Measurements from ENCODE around the gene UBE2E2. TPM values are rescaled to one million over a fixed set of nuclear protein-coding genes. Genes with fewer than 3 reads are reported as not detected.
"Not testable (repeated sequence)": the region's sequence is repeated elsewhere in the genome, so short reads cannot be mapped to it uniquely, and the experiment has no call there.

The UBE2E2 gene
- polyA plus RNA-seq, 2 donors: 16.6 to 21.0 TPM

GRCh38 chr3:23166845-23167244, 36.3 kb upstream of the UBE2E2 start:
- 92 to 98% methylated on average over 1 of the region's 1 CpG for WGBS, 2 donors
- Histone ChIP-seq H3K27me3 (ENCODE audit: control insufficient read depth in 1 of 2, insufficient read depth in 2 of 2, low read length in 2 of 2) (no peaks in the 10 kb centered on the region), H3K36me3 (ENCODE audit: control insufficient read depth in 2 of 2, insufficient read depth in 2 of 2, low read length in 1 of 2) (no peaks in the 10 kb centered on the region), H3K27ac (ENCODE audit: low read depth in 2 of 2, low read length in 1 of 2) (no peak overlapping the region), H3K4me1 (ENCODE audit: control insufficient read depth in 2 of 2, insufficient read depth in 2 of 2, low read length in 1 of 2) (no peaks in the 10 kb centered on the region), H3K4me3 (ENCODE audit: low read depth in 1 of 2, low read length in 2 of 2) (no peak overlapping the region), H3K9me3 (ENCODE audit: control insufficient read depth in 2 of 2, insufficient read depth in 1 of 2, low read depth in 1 of 2, low read length in 1 of 2) (no peaks in the 10 kb centered on the region)

GRCh38 chr3:23169551-23169950, 33.6 kb upstream of the UBE2E2 start:
- Histone ChIP-seq H3K4me1 (ENCODE audit: control insufficient read depth in 2 of 2, insufficient read depth in 2 of 2, low read length in 1 of 2) (no peaks in the 10 kb centered on the region), H3K9me3 (ENCODE audit: control insufficient read depth in 2 of 2, insufficient read depth in 1 of 2, low read depth in 1 of 2, low read length in 1 of 2) (no peaks in the 10 kb centered on the region), H3K4me3 (ENCODE audit: low read depth in 1 of 2, low read length in 2 of 2) (no peak overlapping the region), H3K36me3 (ENCODE audit: control insufficient read depth in 2 of 2, insufficient read depth in 2 of 2, low read length in 1 of 2) (no peaks in the 10 kb centered on the region), H3K27me3 (ENCODE audit: control insufficient read depth in 1 of 2, insufficient read depth in 2 of 2, low read length in 2 of 2) (no peaks in the 10 kb centered on the region), H3K27ac (ENCODE audit: low read depth in 2 of 2, low read length in 1 of 2) (no peak overlapping the region)
- WGBS, 2 donors: 82 to 83% methylated on average over 5 of the region's 5 CpGs

GRCh38 chr3:23170291-23170690, 32.8 kb upstream of the UBE2E2 start:
- H3K4me3 ChIP-seq (ENCODE audit: low read depth in 1 of 2, low read length in 2 of 2): no peak overlapping the region
- WGBS, 2 donors: 80 to 84% methylated on average over 2 of the region's 2 CpGs
- H3K36me3 ChIP-seq (ENCODE audit: control insufficient read depth in 2 of 2, insufficient read depth in 2 of 2, low read length in 1 of 2): no peaks in the 10 kb centered on the region
- H3K9me3 ChIP-seq (ENCODE audit: control insufficient read depth in 2 of 2, insufficient read depth in 1 of 2, low read depth in 1 of 2, low read length in 1 of 2): no peaks in the 10 kb centered on the region
- H3K4me1 ChIP-seq (ENCODE audit: control insufficient read depth in 2 of 2, insufficient read depth in 2 of 2, low read length in 1 of 2): no peaks in the 10 kb centered on the region
- no peaks in the 10 kb centered on the region for H3K27me3 ChIP-seq (ENCODE audit: control insufficient read depth in 1 of 2, insufficient read depth in 2 of 2, low read length in 2 of 2)
- H3K27ac ChIP-seq (ENCODE audit: low read depth in 2 of 2, low read length in 1 of 2): no peak overlapping the region

GRCh38 chr3:23172059-23172458, 31.1 kb upstream of the UBE2E2 start:
- H3K36me3 ChIP-seq (ENCODE audit: control insufficient read depth in 2 of 2, insufficient read depth in 2 of 2, low read length in 1 of 2): no peaks in the 10 kb centered on the region
- no peak overlapping the region for H3K27ac ChIP-seq (ENCODE audit: low read depth in 2 of 2, low read length in 1 of 2)
- H3K4me1 ChIP-seq (ENCODE audit: control insufficient read depth in 2 of 2, insufficient read depth in 2 of 2, low read length in 1 of 2): no peaks in the 10 kb centered on the region
- H3K9me3 ChIP-seq (ENCODE audit: control insufficient read depth in 2 of 2, insufficient read depth in 1 of 2, low read depth in 1 of 2, low read length in 1 of 2): no peaks in the 10 kb centered on the region
- H3K27me3 ChIP-seq (ENCODE audit: control insufficient read depth in 1 of 2, insufficient read depth in 2 of 2, low read length in 2 of 2): no peaks in the 10 kb centered on the region
- H3K4me3 ChIP-seq (ENCODE audit: low read depth in 1 of 2, low read length in 2 of 2): no peak overlapping the region
- 72 to 85% methylated on average over 2 of the region's 2 CpGs for WGBS, 2 donors

GRCh38 chr3:23174426-23175039, 28.6 kb upstream of the UBE2E2 start:
- Histone ChIP-seq H3K9me3 (ENCODE audit: control insufficient read depth in 2 of 2, insufficient read depth in 1 of 2, low read depth in 1 of 2, low read length in 1 of 2) (no peaks in the 10 kb centered on the region), H3K36me3 (ENCODE audit: control insufficient read depth in 2 of 2, insufficient read depth in 2 of 2, low read length in 1 of 2) (no peaks in the 10 kb centered on the region), H3K27me3 (ENCODE audit: control insufficient read depth in 1 of 2, insufficient read depth in 2 of 2, low read length in 2 of 2) (no peaks in the 10 kb centered on the region), H3K4me1 (ENCODE audit: control insufficient read depth in 2 of 2, insufficient read depth in 2 of 2, low read length in 1 of 2) (no peaks in the 10 kb centered on the region), H3K27ac (ENCODE audit: low read depth in 2 of 2, low read length in 1 of 2) (no peak overlapping the region), H3K4me3 (ENCODE audit: low read depth in 1 of 2, low read length in 2 of 2) (no peak overlapping the region)
- WGBS, 2 donors: 60 to 66% methylated on average over 3 of the region's 3 CpGs

- no peaks in the 10 kb centered on the region for H3K36me3 ChIP-seq (ENCODE audit: control insufficient read depth in 2 of 2, insufficient read depth in 2 of 2, low read length in 1 of 2)
- no peak overlapping the region for H3K4me3 ChIP-seq (ENCODE audit: low read depth in 1 of 2, low read length in 2 of 2)
- WGBS, 2 donors: 61 to 70% methylated on average over 2 of the region's 2 CpGs
- H3K27me3 ChIP-seq (ENCODE audit: control insufficient read depth in 1 of 2, insufficient read depth in 2 of 2, low read length in 2 of 2): no peaks in the 10 kb centered on the region
- no peaks in the 10 kb centered on the region for H3K9me3 ChIP-seq (ENCODE audit: control insufficient read depth in 2 of 2, insufficient read depth in 1 of 2, low read depth in 1 of 2, low read length in 1 of 2)
- H3K27ac ChIP-seq (ENCODE audit: low read depth in 2 of 2, low read length in 1 of 2): no peak overlapping the region
- no peaks in the 10 kb centered on the region for H3K4me1 ChIP-seq (ENCODE audit: control insufficient read depth in 2 of 2, insufficient read depth in 2 of 2, low read length in 1 of 2)
Observed at GRCh38 chr3:23175341-23176083, 27.6 kb upstream of the UBE2E2 start.

- H3K4me1 ChIP-seq (ENCODE audit: control insufficient read depth in 2 of 2, insufficient read depth in 2 of 2, low read length in 1 of 2); H3K27me3 ChIP-seq (ENCODE audit: control insufficient read depth in 1 of 2, insufficient read depth in 2 of 2, low read length in 2 of 2); H3K4me3 ChIP-seq (ENCODE audit: low read depth in 1 of 2, low read length in 2 of 2); H3K27ac ChIP-seq (ENCODE audit: low read depth in 2 of 2, low read length in 1 of 2); H3K9me3 ChIP-seq (ENCODE audit: control insufficient read depth in 2 of 2, insufficient read depth in 1 of 2, low read depth in 1 of 2, low read length in 1 of 2); H3K36me3 ChIP-seq (ENCODE audit: control insufficient read depth in 2 of 2, insufficient read depth in 2 of 2, low read length in 1 of 2): not testable (repeated sequence)
- WGBS, 2 donors: 79 to 89% methylated on average over 4 of the region's 4 CpGs
Observed at GRCh38 chr3:23176839-23177238, 26.3 kb upstream of the UBE2E2 start.

GRCh38 chr3:23182996-23183513, 20.1 kb upstream of the UBE2E2 start:
- WGBS, 2 donors: 83 to 86% methylated on average over 3 of the region's 3 CpGs
- no peak overlapping the region for H3K4me3 ChIP-seq (ENCODE audit: low read depth in 1 of 2, low read length in 2 of 2)
- H3K27me3 ChIP-seq (ENCODE audit: control insufficient read depth in 1 of 2, insufficient read depth in 2 of 2, low read length in 2 of 2): no peaks in the 10 kb centered on the region
- no peaks in the 10 kb centered on the region for H3K9me3 ChIP-seq (ENCODE audit: control insufficient read depth in 2 of 2, insufficient read depth in 1 of 2, low read depth in 1 of 2, low read length in 1 of 2)
- no peak overlapping the region for H3K27ac ChIP-seq (ENCODE audit: low read depth in 2 of 2, low read length in 1 of 2)
- H3K36me3 ChIP-seq (ENCODE audit: control insufficient read depth in 2 of 2, insufficient read depth in 2 of 2, low read length in 1 of 2): no peaks in the 10 kb centered on the region
- H3K4me1 ChIP-seq (ENCODE audit: control insufficient read depth in 2 of 2, insufficient read depth in 2 of 2, low read length in 1 of 2): no peaks in the 10 kb centered on the region

GRCh38 chr3:23183731-23184130, 19.4 kb upstream of the UBE2E2 start:
- 34 to 42% methylated on average over 3 of the region's 3 CpGs for WGBS, 2 donors
- Histone ChIP-seq H3K4me1 (ENCODE audit: control insufficient read depth in 2 of 2, insufficient read depth in 2 of 2, low read length in 1 of 2) (no peaks in the 10 kb centered on the region), H3K27me3 (ENCODE audit: control insufficient read depth in 1 of 2, insufficient read depth in 2 of 2, low read length in 2 of 2) (no peaks in the 10 kb centered on the region), H3K9me3 (ENCODE audit: control insufficient read depth in 2 of 2, insufficient read depth in 1 of 2, low read depth in 1 of 2, low read length in 1 of 2) (no peaks in the 10 kb centered on the region), H3K4me3 (ENCODE audit: low read depth in 1 of 2, low read length in 2 of 2) (no peak overlapping the region), H3K27ac (ENCODE audit: low read depth in 2 of 2, low read length in 1 of 2) (no peak overlapping the region), H3K36me3 (ENCODE audit: control insufficient read depth in 2 of 2, insufficient read depth in 2 of 2, low read length in 1 of 2) (no peaks in the 10 kb centered on the region)

- Histone ChIP-seq H3K36me3 (ENCODE audit: control insufficient read depth in 2 of 2, insufficient read depth in 2 of 2, low read length in 1 of 2) (no peaks in the 10 kb centered on the region), H3K27ac (ENCODE audit: low read depth in 2 of 2, low read length in 1 of 2) (no peak overlapping the region), H3K4me1 (ENCODE audit: control insufficient read depth in 2 of 2, insufficient read depth in 2 of 2, low read length in 1 of 2) (no peaks in the 10 kb centered on the region), H3K4me3 (ENCODE audit: low read depth in 1 of 2, low read length in 2 of 2) (no peak overlapping the region), H3K27me3 (ENCODE audit: control insufficient read depth in 1 of 2, insufficient read depth in 2 of 2, low read length in 2 of 2) (no peaks in the 10 kb centered on the region), H3K9me3 (ENCODE audit: control insufficient read depth in 2 of 2, insufficient read depth in 1 of 2, low read depth in 1 of 2, low read length in 1 of 2) (no peaks in the 10 kb centered on the region)
- 77 to 87% methylated on average over 2 of the region's 2 CpGs for WGBS, 2 donors
Observed at GRCh38 chr3:23185861-23186260, 17.3 kb upstream of the UBE2E2 start.
